ENCODE data around the gene GPR171.

DNA sequence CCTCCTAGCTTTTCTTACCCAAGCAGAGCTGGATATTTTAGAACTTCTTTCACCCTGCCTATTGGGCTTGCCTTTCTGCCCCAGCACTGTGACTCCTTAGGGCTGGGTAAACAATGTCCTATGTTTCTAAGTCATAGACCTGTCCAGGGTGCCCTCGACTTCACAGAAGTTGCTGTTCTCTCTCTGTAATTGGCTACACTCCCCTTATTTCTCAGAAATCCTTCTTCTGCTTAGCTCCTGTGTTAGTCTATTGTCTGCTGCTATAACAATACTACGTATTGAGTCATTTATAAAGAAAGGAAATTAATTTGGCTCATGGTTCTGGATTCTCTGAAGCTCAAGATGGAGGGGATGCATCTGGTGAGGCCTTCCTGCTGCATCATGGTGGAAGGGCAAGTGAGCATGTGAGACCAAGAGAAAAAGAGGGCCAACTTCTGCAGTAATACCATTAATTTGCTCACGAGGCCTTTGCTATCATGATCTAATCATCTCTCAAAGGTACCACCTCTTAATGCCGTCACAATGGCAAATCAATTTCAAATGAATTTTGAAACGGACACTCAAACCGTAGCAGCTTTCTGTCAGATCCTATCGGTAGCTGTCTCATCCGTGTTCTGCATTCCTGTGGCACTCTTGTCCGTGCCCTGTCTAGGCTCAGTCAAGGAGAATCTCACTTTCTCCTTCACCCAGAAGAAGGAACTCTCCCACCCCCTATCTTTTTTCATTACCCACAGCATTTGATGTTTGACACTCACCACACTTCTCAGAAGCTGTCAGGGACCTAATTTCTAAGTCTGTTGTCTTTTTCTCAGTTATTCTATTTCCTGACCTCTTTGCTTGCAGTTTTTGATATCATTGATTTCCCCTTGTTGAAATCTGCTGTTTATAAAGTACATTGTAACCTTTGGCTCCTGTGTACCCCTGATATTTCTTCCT, 22.3 kb upstream of the GPR171 start:
- TF ChIP-seq CTCF (conservative IDR thresholded peaks at IDR 0.05; ENCODE audit: low read depth, low read length) (no peak), EZH2 (IDR thresholded peaks at IDR 0.05; ENCODE audit: low read length, unreplicated experiment) (no peak)
